Stimulated activated naive CD8-positive, alpha-beta T cell treated with anti-CD3 and anti-CD28 coated beads, Interleukin-15, amount 100 ng/mL, for 72 hours (primary cell): ENCODE measurements around the gene CASK.
A peak's percentile ranks its signal among the peaks of the same experiment; 100 is the strongest.

Experiments used
- ATAC-seq: fragments of 150-1000 bp; cut with Tn5 transposase; 2 replicates; pipeline ENCODE4 v1.10.0; 2021; ENCODE audit warnings: mild to moderate bottlenecking, moderate library complexity
- DNase-seq, 2 donors: peaks; one replicate each; pipeline ENCODE4 v3.0.0; 2021 to 2022
- H3K27ac Mint-ChIP-seq, 2 donors: one replicate each; pipeline ENCODE4 v1.8.0; 2022; ENCODE audit warnings: mild to moderate bottlenecking in 2 of 2, mixed read lengths in 2 of 2, moderate library complexity in 2 of 2
- H3K27me3 Mint-ChIP-seq: one replicate; pipeline ENCODE4 v1.8.0; 2022; ENCODE audit warnings: mixed read lengths
- H3K4me1 Mint-ChIP-seq: one replicate; pipeline ENCODE4 v1.8.0; 2022; ENCODE audit warnings: mild to moderate bottlenecking, mixed read lengths
- H3K4me3 Mint-ChIP-seq, 2 donors: one replicate each; pipeline ENCODE4 v1.8.0; 2022; ENCODE audit warnings: mild to moderate bottlenecking in 2 of 2, mixed read lengths in 2 of 2, moderate library complexity in 1 of 2
- H3K9me3 Mint-ChIP-seq, 2 donors: one replicate each; pipeline ENCODE4 v1.8.0; 2022; ENCODE audit warnings: mixed read lengths in 2 of 2

The CASK gene, protein sequence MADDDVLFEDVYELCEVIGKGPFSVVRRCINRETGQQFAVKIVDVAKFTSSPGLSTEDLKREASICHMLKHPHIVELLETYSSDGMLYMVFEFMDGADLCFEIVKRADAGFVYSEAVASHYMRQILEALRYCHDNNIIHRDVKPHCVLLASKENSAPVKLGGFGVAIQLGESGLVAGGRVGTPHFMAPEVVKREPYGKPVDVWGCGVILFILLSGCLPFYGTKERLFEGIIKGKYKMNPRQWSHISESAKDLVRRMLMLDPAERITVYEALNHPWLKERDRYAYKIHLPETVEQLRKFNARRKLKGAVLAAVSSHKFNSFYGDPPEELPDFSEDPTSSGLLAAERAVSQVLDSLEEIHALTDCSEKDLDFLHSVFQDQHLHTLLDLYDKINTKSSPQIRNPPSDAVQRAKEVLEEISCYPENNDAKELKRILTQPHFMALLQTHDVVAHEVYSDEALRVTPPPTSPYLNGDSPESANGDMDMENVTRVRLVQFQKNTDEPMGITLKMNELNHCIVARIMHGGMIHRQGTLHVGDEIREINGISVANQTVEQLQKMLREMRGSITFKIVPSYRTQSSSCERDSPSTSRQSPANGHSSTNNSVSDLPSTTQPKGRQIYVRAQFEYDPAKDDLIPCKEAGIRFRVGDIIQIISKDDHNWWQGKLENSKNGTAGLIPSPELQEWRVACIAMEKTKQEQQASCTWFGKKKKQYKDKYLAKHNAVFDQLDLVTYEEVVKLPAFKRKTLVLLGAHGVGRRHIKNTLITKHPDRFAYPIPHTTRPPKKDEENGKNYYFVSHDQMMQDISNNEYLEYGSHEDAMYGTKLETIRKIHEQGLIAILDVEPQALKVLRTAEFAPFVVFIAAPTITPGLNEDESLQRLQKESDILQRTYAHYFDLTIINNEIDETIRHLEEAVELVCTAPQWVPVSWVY

DNA sequence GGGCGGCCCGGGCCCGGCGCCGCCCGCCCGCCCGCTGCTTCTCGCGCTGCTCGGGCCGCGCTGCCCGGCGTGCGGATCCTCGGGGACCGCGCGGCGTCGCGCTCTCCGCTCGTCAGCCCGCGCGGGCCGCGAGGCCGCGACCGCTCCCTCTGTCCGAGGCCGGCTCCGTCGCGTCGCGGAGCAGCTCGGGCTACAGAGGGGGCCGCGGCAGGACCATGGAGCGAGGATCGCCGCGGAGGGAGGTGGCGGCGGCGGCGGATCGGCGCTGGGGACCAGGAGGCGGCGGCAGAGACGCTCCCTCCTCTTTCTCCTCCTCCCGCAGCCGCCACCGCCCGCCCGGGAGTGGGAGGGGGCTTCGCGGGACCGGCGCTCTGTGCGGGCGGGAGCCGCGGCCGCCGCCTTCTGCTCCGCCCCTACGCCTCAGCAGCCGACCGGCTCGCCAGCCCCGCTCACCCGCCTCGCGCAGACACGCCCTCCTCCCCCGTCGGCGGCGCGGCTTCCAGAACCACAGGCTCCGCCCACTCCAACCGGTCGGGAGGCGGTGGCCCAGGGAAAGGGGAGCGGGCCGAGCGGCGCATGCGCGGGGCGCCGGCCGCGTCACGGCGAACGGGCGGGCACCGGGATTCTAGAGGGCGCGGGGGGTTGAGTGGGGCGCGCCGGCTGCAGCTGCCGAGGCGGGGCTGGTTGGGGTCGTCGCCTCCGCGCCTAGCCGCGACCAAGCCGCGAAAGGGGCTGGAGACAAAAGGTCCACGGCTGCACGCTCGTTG, at the start of gene CASK:
Gene CASK, minus strand, starts transcription at position 344 of the 767 bp plus-strand sequence. CDS start 566 bp downstream, outside the sequence.
- H3K4me3 Mint-ChIP-seq: peak within 1 kb of the TSS; percentile 89 to 97
- H3K4me1 Mint-ChIP-seq: peaks cover 14% of the 10 kb centered on the region
- no peaks in the 10 kb centered on the region for H3K9me3 Mint-ChIP-seq
- peak; percentile 81 for ATAC-seq
- DNase-seq: peak; percentile 84 to 91
- H3K27me3 Mint-ChIP-seq: no peaks in the 10 kb centered on the region
- peak within 1 kb of the TSS; percentile 95 to 98 for H3K27ac Mint-ChIP-seq

DNA sequence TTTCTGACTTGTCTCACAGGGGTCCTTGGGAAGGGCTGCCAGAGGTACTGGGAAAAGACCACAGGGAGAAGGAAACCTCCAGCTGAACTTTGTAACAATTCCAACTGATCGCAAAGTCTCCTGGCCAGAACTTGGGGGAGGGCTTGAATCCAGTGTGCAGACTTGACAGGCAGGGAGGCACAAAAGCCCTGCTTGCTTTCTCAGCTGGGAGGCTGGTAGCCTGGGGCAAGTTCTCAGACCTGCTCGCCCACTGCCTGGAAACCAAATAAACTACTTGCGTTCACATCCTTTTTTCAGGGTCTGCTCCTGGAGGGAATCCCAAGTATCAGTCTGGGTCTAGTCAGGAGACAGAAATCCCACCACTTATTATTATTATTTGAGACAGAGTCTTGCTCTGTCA, 48.0 kb upstream of the CASK start:
- H3K27me3 Mint-ChIP-seq: no peaks in the 10 kb centered on the region

DNA sequence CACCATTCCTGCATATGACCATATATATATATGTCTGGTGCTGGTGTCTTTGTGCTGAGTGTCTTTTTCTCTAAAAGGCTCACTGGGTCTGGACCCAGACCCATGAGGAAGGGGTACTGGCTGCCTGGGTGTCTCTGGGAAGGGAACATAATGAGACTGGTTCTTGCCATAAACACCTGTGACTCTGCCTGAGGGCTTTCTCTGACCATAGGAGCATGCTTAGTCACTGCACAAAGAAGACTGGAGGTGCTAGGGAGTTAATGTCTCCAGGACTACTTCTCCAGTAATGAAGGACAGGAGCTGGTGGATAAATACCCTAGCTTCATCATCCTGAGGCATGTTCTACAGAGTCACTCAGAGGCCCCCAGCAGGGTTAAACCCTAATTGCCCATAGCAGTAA, 47.1 kb upstream of the CASK start:
- Mint-ChIP-seq H3K27ac (no peak overlapping the region), H3K4me3 (no peak overlapping the region), H3K27me3 (no peaks in the 10 kb centered on the region), H3K9me3 (peaks cover 0 to 3% of the 10 kb centered on the region in 2 donors), H3K4me1 (no peaks in the 10 kb centered on the region)
- no peak for DNase-seq
- ATAC-seq: no peak

More for the DNA sequence above, 48.0 kb upstream of the CASK start:
- no peaks in the 10 kb centered on the region for H3K4me1 Mint-ChIP-seq
- H3K27ac Mint-ChIP-seq: peak overlapping the region in 1 of 2 donors; percentile 42
- ATAC-seq: no peak
- no peak overlapping the region for H3K4me3 Mint-ChIP-seq
- no peak for DNase-seq
- H3K9me3 Mint-ChIP-seq: peaks cover 0 to 3% of the 10 kb centered on the region in 2 donors

DNA sequence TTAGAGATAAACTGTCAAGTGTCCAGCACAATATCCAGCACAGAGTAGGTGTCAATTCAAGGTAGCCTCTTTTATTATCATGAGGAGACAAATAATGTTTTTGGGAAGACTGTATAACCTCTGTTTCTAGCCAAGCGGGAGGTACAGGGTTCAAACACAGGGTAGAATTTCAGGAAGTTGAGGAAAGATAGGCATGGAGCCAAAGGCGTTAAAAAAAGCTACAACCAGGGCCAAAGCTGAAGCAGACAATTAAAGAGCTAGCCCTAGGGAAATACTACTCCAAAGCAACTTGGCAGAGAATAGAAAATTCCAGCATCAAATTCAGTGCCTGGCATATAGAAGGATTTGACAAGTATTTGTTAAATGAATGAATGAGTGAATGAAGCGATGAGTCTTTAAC, 40.0 kb upstream of the CASK start:
- ATAC-seq (no peak), DNase-seq (no peak)
- Mint-ChIP-seq H3K4me3 (no peak overlapping the region), H3K27ac (peak overlapping the region; percentile 23 to 40), H3K27me3 (no peaks in the 10 kb centered on the region), H3K9me3 (no peaks in the 10 kb centered on the region), H3K4me1 (peaks cover 7% of the 10 kb centered on the region)

DNA sequence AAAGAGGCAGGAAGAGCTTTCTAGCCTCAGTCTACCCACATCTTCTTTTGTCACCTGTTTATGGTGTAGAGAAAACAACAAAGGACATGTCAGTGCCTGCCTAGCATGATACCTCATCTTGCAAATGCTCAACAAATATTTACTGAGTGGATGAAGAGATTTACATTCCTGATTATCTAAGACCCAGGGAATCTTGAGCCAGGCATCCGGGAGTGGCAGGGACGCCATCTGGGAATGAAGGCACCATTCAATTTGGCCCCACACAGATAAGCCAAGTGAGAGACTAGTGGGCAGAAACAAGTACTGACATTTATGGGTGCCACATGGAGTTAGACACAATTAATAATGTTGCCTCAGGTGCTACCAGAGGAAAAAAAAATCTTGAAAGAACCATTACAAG, 36.8 kb upstream of the CASK start:
- DNase-seq (no peak), ATAC-seq (no peak)
- Mint-ChIP-seq H3K27ac (no peak overlapping the region), H3K27me3 (no peaks in the 10 kb centered on the region), H3K4me1 (peaks cover 7% of the 10 kb centered on the region), H3K4me3 (no peak overlapping the region), H3K9me3 (no peaks in the 10 kb centered on the region)

DNA sequence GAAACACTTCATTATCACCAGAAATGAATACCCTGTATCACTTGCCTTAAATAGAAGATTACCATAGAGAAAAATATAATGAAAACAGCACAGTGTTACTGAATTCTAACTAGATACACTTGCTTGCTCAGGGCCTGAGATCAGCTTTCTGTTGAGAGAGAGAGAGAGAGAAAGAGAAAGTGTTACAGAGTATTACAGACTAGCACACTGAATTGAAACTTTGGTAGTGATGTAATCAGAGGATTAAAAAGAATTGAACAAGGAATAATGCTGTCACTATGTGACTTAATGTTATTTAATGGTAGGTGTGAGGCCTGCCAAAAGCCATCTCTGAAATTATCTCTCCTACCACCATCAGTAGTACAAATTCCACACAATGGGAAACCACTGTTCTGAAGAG, 35.5 kb upstream of the CASK start:
- Mint-ChIP-seq H3K27ac (no peak overlapping the region), H3K4me3 (no peak overlapping the region), H3K27me3 (no peaks in the 10 kb centered on the region), H3K4me1 (peaks cover 7% of the 10 kb centered on the region), H3K9me3 (no peaks in the 10 kb centered on the region)
- ATAC-seq: peak; percentile 35
- no peak for DNase-seq

DNA sequence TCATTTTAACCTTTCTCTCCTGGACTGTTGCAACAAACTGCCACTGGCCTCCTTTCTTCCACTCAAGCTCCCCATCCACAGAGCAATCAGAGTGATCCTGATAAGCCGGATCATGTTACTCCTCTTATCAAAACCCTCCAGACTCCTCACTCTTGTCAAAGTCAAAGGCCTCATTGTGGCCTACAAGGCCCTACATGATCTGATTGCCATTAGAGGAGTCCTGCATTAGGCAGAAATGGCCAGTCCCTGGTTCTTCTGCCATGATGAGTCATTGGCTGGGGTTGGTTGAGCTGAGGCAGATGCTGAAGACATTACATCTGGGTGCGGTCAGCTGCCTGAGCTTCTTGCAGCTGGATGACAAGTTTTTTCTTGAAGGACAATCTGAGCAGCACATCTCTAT, 32.7 kb upstream of the CASK start:
- ATAC-seq: no peak
- no peak for DNase-seq
- H3K9me3 Mint-ChIP-seq: no peaks in the 10 kb centered on the region
- peaks cover 7% of the 10 kb centered on the region for H3K4me1 Mint-ChIP-seq
- H3K4me3 Mint-ChIP-seq: no peak overlapping the region
- H3K27me3 Mint-ChIP-seq: no peaks in the 10 kb centered on the region
- H3K27ac Mint-ChIP-seq: no peak overlapping the region

DNA sequence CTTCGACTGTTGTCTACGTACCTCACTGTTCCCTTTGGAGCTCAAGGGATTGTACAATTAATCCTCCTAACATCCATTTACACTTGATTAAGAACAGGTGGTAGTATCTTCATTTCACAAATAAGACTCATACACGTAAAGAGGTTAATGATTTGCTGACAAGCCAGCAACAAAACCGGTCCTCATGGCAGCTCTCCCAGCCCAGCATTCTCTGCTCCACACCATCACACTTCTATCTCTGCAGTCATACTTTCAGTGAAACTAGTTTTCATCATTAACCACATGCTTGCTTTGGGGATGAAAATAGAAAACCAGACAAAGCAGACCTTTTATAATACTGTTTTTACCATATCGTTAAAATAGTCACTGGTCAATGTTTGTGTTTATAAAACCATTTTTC, 28.7 kb upstream of the CASK start:
- DNase-seq (no peak), ATAC-seq (no peak)
- no peaks in the 10 kb centered on the region for H3K9me3 Mint-ChIP-seq
- H3K27ac Mint-ChIP-seq: no peak overlapping the region
- H3K4me1 Mint-ChIP-seq: peaks cover 4% of the 10 kb centered on the region
- H3K27me3 Mint-ChIP-seq: no peaks in the 10 kb centered on the region
- no peak overlapping the region for H3K4me3 Mint-ChIP-seq

DNA sequence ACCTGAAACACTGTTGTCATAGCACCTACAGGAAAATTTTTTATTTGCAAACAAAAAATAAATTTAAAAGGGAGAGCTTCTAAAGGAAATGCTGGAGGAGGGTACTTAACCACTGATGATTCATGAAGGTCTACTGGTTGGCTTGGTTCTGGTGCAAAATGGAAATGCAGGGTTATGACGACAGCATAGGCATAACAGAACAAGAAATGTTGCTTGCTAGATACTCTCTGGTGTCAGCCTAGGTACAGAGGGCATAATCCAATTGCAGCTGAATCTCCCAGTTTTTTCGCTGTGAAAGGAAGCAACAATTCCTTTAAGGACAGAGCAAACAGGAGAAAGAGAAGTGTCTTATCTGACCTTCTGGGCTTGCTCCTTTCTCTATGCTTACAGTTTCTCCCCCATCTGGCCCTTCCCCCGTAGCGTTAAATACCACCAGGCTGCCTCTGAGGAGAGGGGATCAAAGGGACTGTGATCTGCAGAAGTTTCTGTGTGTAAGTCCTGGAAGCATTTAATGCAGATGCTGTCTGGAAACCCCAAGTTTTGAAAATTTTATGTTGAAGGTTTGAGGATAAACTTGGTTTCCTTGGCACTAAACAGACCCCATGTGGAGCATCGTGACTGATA, 23.7 kb upstream of the CASK start:
- Mint-ChIP-seq H3K4me3 (no peak overlapping the region), H3K4me1 (peaks cover 9% of the 10 kb centered on the region), H3K9me3 (no peaks in the 10 kb centered on the region), H3K27ac (no peak overlapping the region), H3K27me3 (no peaks in the 10 kb centered on the region)
- DNase-seq (no peak), ATAC-seq (no peak)

DNA sequence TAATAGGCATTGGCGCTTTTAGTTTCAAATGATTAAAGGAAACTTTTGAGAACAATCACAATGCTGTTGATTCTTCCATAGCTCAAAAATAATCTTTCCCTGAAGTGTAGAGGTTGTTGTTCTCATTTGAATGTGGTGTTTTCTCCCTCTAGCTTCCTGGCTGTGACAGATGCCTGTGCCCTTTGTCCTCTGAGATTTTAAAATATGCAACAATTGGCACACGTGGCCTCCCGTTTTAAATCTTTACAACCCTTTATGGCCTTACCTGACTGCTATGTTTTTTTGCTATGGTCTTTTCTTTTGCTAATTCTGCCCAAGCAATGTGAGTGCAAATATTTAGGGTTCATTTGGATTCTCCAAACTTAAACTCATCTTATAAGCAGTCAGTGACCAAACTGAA, 22.9 kb upstream of the CASK start:
- DNase-seq (no peak), ATAC-seq (no peak)
- H3K9me3 Mint-ChIP-seq: peaks cover 0 to 2% of the 10 kb centered on the region in 2 donors
- H3K27me3 Mint-ChIP-seq: no peaks in the 10 kb centered on the region
- no peak overlapping the region for H3K4me3 Mint-ChIP-seq
- H3K4me1 Mint-ChIP-seq: peaks cover 9% of the 10 kb centered on the region
- H3K27ac Mint-ChIP-seq: no peak overlapping the region

DNA sequence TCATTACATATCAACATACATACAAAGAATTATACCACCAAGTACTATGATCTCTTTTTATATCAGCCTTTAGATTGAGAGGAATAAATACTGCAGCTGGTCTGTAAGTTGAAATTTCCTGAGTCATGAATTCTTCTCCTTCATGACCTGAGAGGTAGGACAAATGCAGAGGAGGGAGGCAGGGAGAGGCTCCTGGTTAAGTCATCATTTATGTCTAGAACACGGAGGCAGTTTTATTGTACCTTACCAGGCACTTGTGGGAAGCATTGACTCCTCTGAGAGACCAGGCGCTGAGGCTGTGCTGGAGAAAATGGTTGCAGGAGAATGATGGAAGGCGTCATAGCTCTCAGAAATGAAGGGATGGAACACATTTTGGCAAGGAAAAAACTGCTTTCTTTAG, 12.5 kb upstream of the CASK start:
- Mint-ChIP-seq H3K4me3 (no peak overlapping the region), H3K27me3 (no peaks in the 10 kb centered on the region)

DNA sequence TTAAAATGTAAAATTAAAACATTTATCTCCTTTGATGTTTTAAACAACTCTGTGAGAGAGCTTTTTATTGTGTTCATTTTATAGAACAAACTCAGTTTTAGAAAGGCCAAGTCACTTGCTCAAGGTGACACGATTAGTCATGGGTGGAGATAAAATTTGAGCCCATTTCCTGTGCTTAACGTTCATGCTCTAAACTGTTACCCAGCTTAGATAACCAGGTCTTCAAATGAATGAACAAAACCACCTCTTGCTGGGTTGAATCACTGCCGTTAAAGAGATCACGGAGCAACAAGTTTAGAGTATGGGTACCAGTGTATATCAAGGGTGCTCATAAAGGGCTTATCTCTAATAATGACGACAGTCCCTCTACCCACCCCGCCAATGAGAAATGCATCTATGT, 10.2 kb upstream of the CASK start:
- Mint-ChIP-seq H3K9me3 (no peaks in the 10 kb centered on the region), H3K27ac (no peak overlapping the region), H3K27me3 (no peaks in the 10 kb centered on the region), H3K4me3 (no peak overlapping the region), H3K4me1 (peaks cover 26% of the 10 kb centered on the region)
- no peak for DNase-seq
- no peak for ATAC-seq

More for the DNA sequence above, 12.5 kb upstream of the CASK start:
- H3K27ac Mint-ChIP-seq: no peak overlapping the region
- H3K9me3 Mint-ChIP-seq: no peaks in the 10 kb centered on the region
- ATAC-seq (no peak), DNase-seq (no peak)
- peaks cover 27% of the 10 kb centered on the region for H3K4me1 Mint-ChIP-seq

DNA sequence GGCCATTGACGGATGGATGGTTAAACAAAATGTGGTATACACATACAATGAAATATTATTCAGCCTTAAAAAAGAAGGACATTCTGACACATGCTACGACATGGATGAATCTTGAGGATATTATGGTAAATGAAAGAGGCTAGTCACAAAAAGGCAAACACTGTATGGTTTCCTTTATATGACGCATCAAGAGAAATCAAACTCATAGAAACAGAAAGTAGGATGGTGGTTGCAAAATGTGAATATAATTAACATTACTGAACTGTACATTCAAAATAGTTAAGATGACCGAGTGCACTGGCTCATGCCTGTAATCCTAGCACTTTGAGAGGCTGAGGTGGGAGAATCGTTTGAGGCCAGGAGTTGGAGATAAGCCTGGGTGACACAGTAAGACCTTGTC, 9.5 kb upstream of the CASK start:
- Mint-ChIP-seq H3K9me3 (no peaks in the 10 kb centered on the region), H3K27ac (no peak overlapping the region), H3K4me1 (peaks cover 19% of the 10 kb centered on the region), H3K27me3 (no peaks in the 10 kb centered on the region), H3K4me3 (peak overlapping the region in 1 of 2 donors; percentile 49)
- peak; percentile 63 for ATAC-seq
- no peak for DNase-seq

DNA sequence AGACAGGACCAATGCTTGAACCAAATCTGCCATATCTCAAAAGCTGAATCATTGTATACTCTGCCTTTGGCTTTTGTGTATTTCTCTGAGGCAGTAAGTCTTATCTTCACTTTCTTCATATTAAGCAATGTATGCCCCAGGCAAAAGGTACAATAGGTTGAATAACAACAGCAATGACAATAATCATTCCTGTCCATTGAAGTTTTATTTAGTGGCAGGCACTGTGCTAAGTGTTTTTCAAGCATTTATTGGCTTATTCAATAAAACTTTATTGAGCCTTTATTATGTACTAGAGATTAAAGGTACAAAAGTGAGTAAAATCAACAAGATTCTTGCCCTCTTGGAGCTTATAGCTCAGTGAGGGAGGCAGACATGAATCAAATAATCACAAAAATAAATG, 8.2 kb upstream of the CASK start:
- peaks cover 9% of the 10 kb centered on the region for H3K4me1 Mint-ChIP-seq
- no peak for ATAC-seq
- no peak overlapping the region for H3K4me3 Mint-ChIP-seq
- H3K9me3 Mint-ChIP-seq: no peaks in the 10 kb centered on the region
- no peak overlapping the region for H3K27ac Mint-ChIP-seq
- no peaks in the 10 kb centered on the region for H3K27me3 Mint-ChIP-seq
- no peak for DNase-seq
